ENCODE results near the gene FKBP9.

The FKBP9 gene

DNA sequence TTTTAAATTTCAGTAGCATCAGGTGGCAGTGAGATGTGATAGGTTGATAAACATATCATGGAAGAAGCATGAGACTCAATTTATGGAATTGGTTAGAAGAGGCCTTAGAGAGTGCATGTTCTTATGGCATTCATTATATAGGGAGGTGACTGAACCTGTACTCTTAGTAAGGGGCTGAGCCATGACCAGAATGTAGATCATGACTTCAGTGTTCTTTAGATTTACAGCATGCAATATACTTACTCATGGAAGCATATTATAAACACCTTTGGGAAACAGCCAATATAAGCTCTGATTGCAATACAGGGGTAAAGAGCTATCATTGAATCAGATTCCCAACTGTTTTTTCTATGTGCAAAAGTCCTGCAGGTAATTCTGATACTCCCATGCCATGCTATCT, 55.1 kb downstream of the FKBP9 start:
- DNase-seq: no peak

DNA sequence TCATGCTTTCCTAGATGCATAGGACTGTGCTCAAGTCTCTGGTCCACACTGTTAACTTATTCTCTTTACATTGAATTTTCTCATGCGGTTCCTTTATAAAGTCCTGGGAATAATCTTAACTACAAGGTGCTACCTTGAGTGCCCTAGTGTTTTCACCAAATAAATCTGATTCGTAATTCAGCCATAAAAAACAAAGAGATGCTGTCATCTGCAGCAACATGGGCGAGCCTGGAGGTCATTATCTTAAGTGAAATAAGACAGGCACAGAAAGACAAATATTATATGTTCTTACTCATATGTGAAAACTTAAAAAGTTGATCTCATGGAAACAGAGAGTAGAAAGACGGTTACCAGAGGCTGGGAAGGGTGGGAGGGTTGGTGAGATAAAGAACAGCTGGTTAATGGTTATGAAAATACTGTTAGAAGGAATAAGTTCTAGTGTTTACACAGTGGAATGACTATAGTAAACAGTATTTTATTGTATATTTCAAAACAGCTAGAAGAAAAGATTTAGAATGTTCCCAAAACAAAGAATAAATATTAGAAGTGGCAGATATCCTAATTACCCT, 67.0 kb downstream of the FKBP9 start:
- no peak for DNase-seq

DNA sequence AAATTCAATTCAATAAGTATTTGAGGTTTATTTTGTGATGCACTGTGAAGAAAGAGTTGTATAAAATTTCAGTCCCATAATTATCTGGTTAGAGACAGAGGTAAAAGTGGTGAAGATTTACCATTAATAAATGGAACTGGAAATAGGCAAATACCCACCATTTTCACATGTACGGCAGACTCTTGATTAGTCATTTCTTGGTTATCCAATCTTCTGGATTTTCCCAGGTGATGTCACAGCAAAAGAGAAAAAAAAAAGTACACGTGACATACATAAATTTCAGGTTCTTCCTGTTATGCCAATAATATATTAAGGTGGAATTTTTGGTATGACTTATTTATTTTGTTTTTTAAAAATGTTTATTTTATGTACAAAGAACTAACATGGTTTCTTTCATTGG, 78.5 kb downstream of the FKBP9 start:
- no peak for DNase-seq

DNA sequence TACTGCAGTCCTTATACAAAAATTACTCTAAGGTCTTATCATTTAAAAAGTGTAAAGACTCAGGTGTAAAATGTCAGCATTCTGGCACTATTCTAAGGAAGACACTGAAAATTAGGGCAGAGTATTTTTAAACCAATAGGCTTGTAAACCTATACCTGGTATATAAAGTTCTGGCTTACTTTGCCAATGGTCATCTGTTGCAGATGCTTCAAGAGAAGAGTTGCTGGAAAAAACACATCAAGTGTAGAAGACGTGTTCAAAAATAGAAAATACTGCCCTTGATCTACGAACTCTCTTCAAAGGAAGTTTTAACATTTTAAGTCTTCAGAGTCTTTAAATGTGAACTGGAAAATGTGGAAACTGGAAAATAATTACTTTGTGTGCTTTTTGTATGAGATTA, 81.4 kb downstream of the FKBP9 start:
- no peak for DNase-seq

DNA sequence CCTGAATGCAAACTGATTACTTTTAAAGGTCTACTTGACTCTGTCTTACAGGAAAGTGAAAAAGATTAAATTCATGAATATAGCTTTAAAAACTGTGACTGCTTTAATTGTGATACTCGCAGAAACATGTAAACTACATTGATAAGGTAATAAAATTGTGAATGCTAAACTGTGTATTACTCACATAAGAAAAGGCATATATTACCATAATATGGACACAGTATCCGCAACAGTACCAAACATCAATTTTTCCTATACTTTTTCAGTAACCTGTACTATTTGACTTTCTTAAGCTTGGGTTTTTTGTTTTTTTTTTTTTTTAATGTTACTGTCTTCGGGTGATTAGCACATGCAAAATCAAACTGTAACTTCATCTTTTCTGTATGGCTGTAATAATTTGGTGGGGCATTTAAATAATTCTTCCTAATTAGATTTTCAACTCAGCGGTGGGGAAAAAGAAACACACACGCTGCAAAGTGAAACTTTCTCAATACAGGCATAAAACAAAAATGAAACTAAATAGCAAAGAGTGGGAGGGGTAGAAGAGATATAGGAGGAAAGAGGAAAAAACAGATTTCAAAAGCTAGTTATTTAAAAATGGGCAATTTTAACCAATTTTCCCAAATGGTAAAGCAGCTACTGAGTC, 82.1 kb downstream of the FKBP9 start:
- DNase-seq: peak; percentile 21

DNA sequence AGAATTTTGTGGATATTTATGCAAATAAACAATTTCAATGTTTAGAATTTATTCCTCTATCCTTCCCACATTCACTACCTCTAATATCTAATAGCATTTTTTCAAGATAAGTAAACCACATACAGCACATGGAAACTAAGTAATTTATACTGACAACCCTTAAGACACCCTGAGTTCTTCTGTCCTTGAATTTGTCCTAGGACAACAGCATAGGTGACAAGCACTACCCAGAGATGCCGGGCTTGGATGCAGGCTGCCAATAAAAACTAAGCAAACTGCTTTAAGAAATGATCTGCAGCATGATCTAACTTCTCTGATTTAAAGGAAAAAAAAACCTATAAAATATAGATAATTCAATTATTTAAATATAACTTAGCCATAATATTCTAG, 82.7 kb downstream of the FKBP9 start:
- DNase-seq: no peak

DNA sequence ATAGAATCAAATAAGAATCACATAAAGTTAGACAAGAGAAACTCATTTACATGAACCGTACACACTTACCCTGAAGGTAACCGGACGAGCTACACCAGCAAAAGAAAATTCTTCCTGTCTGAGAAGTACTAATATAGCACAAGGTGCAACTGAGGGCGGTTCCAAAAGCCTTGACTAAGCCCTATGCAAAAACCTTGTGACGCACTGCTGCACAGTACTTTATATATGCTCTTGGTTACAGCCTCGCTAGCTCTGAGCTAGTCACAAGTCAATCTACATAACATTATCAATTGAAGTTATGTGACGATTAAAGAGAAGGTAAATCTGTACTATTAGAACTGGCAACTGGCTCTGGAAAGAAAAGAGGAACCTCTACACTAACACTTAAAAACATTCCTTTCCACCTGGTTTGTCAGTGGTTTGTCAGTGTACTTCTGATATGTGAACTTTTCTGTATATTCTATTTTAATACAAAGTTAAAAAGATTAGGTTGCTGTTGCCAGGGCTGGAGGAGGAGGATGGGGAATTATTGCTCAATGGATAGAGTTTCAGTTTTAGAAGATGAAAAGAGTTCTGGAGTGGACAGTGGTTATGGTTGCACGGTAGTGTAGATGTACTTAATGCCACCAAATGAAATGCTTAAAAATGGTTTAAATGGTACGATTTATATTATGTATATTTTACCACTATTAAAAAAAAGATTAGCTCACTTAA, 83.7 kb downstream of the FKBP9 start:
- DNase-seq: peak; percentile 11

DNA sequence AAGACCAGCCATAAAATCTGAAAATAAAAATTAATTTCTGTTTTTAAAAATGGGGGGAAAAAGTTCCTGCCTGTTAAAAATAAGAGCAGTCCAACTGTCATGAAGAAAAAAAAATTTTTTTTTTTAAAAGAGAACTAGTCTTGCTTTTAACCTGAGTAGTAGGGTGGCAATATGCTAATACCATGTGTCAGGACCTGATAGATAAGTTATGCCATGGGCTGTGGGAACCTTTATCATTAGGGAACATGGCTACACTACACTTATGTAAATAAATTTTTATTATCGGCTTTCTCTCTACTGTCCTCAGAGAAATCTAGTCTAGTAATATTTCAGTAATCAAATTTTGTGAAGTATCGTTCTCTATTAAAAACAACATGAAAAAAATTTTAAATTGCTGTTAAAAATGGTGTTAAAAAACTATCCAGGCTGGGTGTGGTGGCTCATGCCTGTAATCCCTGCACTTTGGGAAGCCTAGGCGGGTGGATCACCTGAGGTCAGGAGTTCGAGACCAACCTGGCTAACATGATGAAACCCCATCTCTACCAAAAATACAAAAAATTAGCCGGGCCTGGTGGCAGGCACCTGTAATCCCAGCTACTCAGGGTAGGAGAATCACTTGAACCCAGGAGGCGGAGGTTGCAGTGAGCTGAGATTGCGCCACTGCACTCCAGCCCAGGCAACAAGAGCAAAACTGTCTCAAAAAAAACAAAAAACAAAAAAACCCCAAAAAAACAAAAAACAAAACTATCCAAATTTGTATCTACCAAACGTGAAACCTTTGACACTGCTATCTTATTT, 84.6 kb downstream of the FKBP9 start:
- no peak for DNase-seq

DNA sequence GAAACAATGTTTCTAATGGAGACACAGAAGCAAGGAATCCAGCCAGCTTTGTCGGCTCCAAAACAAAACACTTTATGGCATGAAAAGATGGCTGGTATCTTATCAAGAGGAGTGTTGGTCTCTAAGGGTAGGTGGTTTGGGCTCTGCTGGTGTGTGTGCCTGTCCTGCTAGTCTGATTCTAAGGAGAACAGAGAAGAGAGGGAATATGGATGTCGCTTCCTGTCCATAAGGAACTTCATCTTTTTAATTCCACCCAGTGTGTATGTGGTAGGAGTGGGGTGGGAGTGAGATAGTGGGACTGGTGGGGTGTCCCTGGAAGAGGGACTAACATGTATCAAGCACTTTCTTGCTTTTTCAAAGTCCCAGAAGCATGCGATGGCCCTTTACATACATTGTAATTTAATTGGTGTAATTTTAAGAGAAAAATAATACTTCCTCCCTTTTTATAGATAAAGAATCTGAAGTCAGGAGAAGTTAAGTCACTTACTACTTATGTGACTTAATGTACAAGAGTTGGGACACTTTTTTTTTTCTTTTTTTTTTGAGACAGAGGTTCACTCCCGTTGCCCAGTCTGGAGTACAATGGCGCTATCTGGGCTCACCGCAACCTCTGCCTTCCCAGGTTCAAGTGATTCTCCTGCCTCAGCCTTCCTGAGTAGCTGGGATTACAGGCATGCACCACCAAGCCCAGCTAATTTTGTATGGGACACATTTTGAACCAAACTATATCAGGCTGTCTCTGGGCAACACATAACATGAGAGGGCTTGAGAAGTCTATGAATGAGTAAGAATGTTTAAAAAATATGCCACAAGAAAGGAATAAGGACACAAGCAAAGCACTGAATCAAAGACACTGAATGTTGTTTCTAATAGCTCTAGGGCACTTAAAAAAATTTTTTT, 86.5 kb downstream of the FKBP9 start:
- DNase-seq: no peak

DNA sequence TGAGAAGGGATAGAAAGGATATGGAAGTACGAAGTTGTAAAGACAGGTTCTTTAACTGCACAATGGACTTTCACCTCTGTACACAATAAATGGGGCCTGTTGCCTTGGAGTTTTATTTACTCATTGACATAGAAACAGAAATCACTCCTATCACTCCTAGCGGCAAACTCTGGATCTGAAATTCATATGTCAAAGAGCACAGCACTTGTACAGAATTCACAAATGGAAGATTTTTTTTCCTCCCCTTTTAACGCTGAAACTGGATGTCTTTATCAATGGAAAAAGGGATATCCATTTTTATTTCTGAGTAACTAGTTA, 87.1 kb downstream of the FKBP9 start:
- no peak for DNase-seq

DNA sequence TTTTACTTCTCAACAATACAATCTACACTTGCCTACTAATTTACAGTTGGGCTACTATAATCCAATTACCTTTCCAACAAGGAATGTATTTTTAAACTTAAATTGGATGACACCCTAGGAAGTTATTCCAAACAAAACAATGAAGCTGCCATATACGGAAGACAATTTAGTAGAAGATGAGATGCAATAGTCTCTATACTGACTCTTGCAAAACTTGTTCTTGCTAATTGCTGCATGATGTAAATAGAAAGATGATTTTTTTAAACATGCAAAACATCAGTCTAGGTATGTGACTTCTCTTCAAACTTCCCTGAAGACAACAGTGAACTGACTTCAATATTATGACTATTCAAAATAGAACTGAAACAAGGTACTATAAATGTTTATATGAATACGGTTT, 87.7 kb downstream of the FKBP9 start:
- DNase-seq: no peak

DNA sequence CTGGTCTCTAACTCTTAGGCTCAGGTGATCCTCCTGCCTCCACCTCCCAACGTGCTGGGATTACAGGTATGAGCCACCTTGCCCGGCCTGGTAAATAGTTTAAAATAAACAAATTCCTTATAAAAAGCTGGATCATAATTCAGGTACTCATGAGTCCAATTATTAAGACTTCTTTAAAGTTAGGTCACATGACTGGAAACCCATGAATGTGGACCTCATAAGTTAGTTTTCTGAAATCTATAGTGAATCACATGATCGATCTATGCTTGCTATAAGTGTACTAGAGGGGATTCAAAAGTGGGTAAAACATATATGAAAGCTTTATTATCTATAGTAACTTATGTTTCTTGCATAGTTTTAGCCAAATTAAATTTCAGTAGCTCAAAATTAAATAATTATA, 91.0 kb downstream of the FKBP9 start:
- DNase-seq: no peak

DNA sequence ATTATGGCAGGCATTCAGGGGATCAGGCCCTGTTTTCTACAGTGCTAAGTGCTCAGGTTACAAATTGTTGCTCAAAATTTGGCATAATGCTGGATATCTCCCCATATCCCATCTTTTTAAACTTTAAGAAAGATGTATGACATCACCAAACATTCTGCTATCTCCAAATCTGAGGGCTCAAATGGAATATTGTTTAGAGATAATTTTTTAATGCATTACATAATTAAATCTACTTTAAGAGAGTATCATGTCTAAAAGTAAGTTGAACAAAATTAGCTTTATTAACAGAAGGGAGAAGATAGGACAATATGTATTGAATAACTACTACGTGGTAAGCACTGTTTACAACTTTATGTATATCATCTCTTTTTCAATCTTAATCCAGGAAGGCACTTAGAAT, 91.5 kb downstream of the FKBP9 start:
- no peak for DNase-seq

DNA sequence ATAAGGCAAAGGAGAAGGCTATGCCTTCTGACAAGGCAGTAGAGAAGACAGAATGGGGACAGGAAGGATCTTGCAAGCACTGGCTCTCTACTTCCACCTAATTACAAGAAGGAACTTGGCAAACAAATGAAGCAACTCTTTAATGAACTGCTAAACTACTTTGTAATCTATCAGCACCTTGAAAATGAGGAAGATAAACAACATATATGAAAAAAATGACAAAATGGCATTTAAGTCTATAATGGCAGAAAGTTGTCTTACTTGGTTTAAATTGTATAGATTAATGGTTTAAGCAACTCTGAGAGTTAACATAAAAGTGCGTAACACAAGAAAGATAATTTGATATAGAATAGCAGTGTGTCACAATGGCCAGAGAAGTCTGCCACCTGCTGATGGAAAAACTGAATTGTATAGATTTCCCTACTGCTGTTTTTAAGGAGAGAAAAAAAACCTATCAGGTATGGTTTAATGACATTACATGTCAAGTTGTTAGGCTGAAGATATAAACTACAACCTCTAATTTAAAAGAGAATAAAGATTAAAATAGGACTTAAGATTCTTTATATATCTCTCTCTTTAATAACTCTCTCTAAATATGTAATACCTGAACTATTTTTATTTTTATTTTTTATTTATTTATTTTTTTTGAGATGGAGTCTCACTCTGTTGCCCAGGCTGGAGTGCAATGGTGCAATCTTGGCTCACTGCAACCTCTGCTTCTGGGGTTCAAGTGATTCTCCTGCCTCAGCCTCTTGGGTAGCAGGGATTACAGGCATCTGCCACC, 93.5 kb downstream of the FKBP9 start:
- DNase-seq: peak; percentile 21

DNA sequence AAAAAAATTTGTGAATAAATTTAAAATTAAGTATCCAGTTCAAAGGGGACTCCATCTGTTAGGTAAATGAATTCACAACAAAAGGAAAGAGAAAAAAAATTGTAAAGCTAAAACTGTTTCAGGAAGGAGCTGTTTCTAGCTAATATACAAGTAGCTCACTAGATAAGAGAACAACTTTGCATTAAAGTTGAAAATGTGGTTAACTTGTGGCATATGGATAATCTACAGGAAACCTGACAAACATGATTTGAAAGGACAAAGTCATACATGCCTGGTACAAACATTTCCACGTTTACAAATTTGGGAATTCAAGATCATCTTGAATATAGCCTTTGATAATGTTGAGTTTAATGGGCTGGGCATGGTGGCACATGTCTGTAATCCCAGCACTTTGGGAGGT, 96.5 kb downstream of the FKBP9 start:
- no peak for DNase-seq

DNA sequence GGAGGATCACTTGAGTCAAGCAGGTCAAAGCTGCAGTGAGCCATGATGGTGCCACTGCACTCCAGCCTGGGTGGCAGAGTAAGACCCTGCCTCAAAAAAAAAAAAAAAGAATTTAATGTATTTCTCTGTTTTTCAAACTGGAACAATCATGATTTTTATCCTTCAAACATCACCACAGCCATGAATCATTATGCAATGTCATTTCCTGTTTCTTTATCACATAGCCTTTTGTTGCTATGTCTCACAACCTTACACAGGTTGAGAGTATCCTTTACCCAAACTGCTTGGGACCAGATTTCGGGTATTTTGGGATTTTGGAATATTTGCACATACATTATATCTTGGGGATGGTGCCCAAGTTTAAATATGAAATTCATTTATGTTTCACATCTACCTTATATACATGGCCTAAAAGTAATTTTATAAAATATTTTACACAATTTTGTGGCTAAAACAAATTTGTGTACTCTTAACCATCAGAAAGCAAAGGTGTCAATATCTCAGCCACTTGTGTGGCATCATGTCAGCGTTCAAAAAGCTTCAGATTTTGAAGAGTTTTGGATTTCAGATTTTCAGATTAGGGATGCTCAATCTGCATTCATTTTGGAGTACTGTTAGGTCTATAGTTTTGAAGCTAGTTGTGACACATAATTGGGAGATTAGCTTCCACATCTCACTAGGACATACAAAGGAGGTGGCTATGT, 97.2 kb downstream of the FKBP9 start:
- DNase-seq: peak; percentile 17

DNA sequence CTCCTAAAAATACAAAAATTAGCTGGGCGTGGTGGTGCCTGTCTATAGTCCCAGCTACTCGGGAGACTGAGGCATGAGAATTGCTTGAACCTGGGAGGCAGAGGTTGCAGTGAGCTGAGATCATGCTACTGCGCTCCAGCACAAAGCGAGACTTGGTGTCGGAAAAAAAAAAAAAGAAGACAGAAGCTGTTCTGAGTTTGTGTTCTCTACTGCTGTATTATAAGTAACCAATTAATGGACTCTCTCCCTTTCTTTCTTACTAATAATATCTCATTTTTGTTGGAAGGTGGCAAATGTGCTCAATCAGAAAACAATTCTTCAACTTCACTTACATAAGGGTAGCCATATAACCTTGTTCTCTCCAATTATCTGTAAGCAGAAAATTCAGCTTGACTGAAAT, 97.9 kb downstream of the FKBP9 start:
- no peak for DNase-seq

Data from kidney glomerular epithelial cell (primary cell).